ENCODE measurements around the gene SHKBP1.
A peak's percentile ranks its signal among the peaks of the same experiment; 100 is the strongest.
"Not testable (repeated sequence)": the region's sequence is repeated elsewhere in the genome, so short reads cannot be mapped to it uniquely, and the experiment has no call there.

SHKBP1 gene

DNA sequence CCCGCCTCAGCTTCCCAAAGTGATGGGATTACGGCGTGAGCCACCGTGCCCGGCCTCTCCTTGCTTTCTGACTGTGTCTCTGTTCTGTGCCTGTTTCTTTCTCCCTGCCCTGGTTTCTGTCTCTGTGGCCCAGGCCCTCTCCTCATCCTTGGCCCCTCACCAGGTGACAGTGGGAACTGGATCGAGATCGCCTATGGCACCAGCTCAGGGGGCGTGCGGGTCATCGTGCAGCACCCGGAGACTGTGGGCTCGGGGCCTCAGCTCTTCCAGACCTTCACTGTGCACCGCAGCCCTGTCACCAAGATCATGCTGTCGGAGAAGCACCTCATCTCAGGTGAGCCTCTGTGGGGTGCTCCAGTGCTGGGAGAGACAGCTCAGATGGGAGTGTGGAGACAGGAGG is 9.9 kb downstream of the SHKBP1 start:
- DNase-seq: no peak

DNA sequence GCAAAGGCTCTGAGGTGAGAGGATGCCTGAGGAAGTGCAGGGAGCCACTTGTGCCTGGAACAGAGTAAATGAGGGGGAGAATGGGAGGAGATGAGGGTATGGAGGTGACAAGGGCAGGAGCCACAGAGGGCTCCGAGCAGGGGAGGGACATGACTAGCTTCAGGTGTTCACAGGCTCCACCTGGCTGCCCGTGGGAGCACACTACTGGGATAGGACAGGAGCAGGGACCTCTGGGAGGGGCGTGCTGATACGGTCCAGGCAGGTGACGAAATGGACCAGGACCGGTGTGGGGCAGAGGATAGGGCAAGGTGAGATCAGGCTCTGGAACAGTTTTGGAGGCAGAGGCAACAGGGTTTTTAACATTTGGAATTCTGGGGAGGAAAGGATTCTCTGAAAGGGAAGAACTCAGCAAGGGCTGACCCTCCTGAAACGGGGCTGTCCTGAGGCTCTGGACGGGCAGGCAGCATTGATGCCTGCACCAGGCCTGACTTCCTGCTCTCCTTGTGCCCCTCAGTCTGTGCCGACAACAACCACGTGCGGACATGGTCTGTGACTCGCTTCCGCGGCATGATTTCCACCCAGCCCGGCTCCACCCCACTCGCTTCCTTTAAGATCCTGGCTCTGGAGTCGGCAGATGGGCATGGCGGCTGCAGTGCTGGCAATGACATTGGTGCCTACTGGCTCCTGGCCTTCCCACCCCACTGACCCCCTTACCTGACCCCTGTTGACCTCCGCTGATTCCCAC is 11.6 kb downstream of the SHKBP1 start:
- no peak for DNase-seq

DNA sequence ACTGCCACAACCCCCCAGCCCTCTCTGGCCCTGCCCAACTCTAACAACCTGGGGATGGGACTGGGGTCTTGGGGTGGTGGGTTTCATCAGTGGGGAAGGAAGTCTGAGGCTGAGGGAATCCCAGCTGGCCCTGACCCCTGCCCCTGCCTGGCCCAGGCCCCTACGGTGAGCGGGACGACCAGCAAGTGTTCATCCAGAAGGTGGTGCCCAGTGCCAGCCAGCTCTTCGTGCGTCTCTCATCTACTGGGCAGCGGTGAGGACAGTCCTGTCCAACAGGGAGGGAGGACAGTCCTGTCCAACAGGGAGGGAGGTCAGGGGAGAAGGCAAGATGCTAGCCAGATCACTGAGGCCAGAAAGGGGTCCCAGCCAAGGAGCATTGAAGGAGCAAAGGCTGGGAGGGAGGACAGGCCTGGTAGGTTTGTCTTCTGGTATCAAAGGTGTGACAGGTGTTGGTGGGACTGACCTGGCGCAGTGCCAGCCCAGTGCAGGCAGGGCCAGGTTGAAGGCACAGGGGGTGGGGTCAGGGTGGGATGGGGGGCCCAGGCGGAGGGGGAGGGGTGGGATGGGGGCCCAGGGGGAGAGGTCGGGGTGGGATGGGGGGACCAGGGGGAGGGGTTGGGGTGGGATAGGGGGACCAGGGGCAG is 12.4 kb downstream of the SHKBP1 start:
- no peak for DNase-seq

DNA sequence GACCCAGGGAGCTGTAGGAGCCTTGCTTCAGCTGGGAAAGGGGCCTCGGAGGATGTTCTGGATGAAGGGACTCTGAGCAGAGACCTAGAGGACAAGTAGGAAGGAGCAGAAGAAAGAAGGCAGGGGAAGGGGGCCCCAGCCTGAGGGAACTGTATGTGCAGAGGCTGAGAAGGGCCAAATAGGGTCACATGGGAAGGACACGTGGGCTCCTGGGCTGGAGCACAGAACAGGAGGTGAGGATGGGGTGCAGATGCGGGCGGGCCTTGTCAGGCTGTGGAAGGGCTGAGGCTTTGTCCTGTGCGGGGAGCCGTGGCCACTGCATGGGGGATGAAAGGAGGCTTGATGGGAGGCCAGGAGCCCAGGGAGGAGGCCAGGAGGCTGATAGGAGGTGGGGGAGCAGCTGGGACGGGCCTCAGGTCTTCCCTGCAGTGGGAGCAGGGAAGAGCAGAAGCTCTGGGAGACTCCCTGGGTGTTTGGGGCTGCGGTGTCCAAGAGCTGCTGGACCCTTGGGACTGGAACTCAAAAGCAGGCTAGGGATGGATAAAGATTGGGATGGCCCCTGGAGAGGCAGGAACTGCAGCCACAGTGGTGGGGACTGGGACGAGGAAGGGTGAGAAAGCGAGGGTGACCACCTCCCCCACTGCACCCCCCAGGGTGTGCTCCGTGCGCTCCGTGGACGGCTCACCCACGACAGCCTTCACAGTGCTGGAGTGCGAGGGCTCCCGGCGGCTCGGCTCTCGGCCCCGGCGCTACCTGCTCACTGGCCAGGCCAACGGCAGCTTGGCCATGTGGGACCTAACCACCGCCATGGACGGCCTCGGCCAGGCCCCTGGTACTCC is 13.1 kb downstream of the SHKBP1 start:
- no peak for DNase-seq

DNA sequence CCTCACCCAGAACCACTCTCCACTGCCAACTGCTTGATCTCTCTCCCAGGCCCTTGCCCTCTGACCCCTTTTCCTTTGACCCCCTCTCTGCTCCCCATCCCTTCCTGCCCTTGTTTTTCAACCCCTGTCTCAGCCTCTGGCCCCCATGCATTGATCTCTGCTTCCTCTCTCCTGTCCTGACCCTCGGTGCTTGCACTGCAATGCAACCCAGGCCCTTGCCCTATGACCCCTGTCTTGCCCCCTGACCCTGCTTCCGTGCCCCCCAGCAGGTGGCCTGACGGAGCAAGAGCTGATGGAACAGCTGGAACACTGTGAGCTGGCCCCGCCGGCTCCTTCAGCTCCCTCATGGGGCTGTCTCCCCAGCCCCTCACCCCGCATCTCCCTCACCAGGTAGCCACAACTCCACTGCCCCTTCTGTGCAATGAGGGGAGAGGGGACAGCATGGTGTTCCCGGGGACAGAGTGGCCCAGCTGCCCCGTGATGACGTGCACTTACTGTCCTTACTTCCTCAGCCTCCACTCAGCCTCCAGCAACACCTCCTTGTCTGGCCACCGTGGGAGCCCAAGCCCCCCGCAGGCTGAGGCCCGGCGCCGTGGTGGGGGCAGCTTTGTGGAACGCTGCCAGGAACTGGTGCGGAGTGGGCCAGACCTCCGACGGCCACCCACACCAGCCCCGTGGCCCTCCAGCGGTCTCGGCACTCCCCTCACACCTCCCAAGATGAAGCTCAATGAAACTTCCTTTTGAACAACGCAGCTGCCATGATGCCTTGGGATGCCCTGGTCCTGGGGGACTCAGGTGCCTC is 14.0 kb downstream of the SHKBP1 start:
- no peak for DNase-seq

DNA sequence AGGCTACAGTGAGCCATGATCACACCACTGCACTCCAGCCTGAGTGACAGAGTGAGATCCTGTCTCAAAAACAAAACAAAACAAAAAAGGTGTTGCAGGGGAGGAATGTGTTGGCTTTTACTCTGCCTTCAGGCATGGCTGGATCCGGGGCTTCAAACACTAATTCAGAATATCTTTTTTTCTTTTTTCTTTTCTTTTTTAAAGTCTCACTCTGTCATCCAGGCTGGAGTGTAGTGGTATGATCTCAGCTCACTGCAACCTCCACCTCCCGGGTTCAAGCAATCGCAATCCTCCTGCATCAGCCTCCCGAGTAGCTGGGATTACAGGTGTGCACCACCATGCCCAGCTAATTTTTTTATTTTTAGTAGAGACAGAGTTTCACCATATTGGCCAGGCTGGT is 15.1 kb downstream of the SHKBP1 start:
- DNase-seq: not testable (repeated sequence)

DNA sequence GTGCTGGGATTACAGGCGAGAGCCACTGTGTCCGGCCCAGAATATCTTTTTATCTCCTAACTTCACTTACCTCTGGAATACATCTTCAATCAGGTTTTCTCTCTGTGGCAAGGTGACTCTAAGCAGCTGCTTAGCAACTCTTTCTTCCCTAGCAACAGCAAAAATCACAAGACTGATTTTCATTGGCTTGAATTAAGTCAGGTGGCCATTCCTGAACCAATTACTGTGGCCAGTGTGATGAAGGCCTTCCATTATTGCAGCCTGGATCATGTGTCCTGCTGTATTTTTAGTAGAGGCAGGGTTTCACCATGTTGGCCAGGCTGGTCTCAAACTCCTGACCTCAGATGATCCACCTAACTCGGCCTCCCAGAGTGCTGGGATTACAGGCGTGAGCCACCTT is 15.5 kb downstream of the SHKBP1 start:
- DNase-seq: no peak

DNA sequence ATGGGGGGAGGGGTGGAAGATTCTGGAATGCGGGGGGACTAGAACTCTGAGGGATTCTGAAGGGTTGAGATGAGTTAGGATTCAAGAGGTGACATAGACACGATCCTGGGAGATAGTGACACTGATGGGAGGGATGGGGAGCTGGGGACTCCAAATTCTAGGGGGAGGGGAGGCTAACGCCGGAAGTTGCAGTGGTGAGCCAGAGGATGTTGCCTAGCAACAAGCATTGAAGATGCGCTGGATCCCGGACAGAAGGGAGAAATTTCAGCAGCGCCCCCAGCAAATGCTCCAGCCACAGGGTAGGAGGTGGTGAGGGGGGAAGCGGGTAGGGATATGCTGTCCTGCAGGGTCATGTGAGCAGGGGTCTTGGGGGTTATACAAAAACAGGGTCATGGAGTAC is 17.6 kb downstream of the SHKBP1 start:
- DNase-seq: no peak

DNA sequence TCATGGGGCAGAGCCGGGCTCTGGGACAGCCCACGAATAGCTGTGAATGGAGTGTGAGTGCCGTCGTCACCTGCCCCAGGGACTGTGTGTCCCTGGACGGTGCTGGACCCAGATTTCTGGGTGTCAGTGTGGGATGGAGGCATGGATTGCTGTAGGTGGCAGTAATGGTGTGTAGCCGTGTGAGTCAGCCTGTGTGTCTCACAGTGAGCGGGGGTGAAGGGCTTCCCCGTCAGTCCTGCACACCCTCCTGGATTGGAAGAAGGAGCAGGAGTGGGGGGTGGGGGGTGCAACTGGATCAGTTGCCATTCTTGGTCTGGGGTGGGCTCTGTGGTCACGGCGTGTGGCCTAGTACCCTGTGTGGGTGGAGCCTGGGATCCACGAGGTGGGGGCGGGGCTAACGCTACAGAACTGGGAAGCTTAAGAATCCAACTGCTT is 18.0 kb downstream of the SHKBP1 start:
- no peak for DNase-seq

DNA sequence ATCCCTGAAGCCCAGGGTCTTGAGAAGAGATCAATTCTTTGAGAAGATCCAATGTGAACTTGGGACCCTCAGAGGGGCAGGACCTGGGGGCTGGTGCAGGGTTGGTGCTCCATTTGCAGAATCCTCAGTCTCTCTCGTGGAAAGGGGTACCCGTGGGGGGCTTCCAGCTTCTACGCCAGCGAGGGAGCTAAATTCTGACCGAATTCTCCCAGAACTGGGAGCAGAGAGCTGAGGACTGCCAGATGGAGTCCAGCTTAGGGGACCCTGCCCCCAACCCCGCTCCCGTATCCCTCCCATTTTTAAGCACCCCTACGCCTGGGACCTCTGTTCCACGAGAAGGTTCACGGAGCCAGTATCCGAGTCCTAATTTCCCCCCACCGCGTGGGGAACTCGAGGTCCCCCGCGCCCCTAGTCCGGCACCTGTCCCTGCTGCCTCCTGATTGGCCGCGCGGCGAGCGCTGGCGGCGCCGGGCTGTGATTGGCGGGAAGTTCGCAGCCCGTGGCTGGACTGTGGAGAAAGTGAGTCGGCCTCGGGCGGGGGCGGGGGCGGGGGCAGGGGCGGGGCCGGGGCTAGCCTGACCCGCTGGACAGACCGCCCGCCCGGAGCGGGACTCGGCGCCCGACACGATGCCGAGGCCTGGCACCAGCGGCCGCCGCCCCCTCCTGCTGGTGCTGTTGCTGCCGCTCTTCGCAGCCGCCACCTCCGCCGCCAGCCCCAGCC is 20.1 kb downstream of the SHKBP1 start:
- no peak for DNase-seq

DNA sequence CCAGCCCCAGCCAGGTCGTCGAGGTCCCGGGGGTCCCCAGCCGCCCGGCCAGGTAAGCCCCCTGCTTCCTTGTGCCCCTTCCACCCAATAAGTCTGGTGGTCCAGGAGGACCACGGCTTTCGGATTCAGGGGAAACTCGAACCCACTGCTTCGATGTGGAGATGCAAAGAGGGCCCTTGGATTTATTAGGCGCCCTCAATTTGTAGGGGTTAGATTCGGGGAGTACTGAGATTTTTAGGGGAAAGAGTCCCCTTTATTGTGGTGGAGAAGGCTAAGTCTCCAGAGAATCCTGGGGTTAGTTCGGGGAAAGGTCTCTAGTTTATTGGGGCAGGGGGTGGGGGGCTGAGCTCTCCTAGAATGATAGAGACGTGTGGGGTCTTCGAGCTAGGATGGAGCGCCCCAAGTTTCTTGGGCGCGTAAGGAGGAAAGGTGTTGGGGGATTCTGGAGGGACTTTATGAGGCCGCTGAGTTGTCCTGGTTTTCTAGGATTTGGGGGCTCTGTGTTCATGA is 20.7 kb downstream of the SHKBP1 start:
- DNase-seq: no peak

DNA sequence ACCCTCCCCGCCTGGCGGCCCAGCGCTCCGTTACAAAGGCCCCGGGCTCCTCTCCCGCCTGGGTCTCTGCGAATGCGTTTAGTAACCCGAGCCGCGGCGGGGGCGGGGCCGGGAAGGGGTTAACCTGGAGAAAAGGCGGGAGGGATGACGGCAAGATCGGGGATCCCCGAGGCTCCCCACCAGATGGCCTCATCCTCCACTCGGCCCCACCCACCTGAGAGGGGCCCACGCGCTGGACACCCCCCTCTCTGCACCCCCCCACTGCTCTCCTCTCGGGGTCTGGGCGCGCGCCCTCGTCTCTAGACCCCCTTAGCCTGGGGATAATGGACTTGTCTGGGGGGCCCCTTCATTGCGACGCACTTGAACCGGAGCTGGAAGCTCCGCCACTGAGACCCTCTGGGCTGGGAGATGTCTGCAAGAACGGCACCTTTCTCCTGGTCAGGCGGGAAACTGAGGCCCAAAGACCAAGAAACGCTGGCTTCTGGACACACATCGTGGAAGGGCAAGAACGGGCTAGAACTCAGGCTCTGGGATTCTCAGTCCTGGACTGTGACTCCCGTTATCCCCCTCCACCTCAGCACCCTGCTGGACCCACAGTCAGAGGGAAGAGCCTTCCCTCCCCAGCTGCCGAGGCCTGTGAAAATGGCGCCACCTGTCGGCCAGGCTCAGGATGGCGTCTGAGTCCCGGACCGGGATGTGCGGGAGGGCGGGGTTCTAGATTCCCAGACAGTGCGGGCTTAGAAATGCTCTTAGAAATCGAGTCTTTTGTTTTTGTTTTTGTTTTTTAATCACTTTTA is 21.6 kb downstream of the SHKBP1 start:
- peak; percentile 71 for DNase-seq

DNA sequence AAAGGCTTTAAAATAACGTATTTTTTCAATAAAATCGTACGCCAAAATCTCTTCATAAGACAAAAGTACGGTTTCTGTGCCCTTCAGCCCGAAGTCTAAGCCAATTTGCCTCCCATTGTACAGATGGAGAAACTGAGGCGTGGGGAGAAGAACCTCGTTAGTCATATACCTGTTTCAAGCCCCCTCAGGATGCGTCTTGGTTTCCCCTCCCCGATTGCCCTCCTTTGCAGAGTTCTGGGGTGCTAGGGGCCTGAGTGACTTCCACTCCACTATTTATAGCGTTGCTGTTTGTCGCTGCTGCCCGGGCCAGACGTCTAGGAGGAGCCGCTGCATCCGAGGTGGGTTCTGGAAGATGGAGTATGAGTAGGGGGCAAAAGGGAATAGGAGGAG is 22.2 kb downstream of the SHKBP1 start:
- DNase-seq: no peak

DNA sequence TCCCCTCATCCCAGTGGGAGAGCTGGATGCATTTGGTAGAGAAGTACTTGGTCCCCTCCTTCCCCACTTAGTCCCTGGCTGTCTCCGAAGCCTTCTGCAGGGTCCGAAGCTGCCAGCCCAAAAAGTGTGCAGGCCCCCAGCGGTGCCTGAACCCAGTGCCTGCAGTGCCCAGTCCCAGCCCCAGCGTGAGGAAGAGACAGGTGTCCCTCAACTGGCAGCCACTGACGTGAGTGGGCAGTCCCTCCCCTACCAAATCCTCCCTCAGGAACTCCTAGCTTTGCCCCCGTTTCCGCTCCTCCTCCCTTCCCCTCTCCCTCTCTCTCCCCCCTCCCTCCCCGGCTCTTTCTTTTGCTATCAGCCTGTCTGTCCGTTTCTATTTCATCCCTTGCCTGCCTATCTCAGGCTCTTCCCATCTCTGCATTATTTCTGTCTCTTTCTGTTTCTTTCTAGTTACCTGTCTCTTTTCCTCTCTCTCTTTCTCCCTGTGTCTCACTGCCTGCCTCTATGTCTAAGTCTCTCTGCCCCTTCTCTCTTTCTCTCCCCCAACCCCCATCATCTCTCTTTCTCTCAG is 22.7 kb downstream of the SHKBP1 start:
- no peak for DNase-seq

DNA sequence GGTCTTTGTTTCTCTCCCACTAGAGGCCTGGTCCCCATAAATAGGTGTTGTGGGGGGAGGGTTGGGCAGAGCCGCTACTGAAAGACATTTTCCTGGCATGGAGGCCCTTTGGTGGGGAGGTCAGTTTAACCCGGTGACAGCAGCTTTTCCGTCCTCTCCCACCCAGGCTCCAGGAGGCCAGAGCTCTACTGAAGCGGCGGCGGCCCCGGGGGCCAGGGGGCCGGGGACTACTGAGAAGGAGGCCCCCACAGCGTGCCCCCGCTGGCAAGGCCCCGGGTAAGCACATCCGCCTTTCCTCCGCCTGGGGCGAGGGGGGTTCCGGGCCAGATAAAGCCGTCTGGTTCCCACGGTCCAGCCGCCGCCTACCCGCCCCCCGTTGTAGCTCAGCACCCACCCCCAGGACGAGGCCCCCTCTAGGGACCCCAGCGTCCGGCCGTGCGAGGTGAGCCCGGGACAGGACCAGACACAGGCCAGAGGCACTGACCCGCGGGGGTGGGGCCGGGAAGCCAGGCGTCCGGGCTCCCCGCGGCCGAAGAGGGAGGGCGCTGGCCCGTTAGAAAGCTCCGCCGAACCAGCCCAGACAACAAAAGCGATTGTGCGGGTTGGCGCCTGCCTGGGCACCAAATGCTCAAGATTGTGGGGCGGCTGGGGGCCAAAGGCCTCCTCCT is 23.4 kb downstream of the SHKBP1 start:
- no peak for DNase-seq

DNA sequence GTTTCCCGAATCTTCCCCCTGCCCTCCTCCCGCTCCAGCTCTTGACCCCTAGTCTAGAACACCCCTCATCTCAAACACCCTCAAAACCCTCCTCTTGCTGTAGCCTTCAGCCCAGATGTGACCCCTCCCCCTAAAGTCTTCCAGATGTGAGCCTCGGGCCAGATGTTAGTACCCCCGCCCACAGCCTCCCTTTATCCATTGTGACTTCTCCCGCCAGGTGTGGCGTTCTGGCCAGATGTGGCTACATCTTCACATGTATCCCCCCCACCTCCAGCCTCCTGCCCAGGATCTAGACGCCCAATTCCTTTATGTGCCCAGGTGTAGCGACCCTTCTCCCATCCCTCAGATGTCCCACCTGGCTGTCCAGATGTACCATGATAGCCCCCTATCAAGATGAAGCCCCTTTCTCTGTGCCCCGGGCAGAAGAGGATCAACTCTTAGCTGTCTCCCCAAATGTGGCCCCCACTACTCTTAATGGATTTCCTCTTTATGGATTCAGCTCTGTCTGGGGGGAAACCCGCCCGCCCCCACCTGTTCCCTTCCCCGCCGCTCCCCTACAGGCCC is 24.0 kb downstream of the SHKBP1 start:
- DNase-seq: no peak

DNA sequence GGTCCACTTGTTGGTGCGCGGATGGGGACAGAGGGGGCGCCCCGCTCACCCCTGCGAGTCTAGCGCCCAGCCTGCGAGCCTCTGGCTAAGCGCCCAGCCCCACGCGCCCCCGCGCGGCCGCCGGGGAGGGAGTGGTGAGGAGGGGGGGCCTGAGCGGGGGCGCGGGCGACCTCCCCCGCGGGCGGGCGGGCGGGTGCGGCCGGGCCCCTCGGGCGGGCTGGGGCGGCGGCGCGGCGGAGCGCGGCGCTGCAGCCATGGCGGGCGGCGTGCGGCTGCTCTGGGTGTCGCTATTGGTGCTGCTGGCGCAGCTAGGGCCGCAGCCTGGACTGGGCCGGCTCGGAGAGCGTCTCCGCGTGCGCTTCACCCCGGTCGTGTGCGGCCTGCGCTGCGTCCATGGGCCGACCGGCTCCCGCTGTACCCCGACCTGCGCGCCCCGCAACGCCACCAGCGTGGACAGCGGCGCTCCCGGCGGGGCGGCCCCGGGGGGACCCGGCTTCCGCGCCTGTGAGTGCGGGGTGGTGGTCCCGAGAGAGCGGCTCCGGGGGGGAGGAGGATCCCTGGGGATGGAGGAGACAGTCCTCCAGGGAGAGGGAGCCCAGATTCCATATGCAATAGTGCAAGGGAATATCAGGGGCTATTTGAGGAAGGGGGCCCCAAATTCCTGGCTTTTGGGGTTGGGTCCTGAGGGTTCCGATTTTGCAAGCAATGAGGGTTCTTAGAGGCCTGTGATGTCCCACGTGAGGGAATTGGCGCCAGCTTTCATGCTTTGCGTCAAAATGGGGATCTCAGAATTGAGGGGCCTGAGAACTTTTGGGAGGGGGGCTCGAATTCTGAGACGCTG is 24.7 kb downstream of the SHKBP1 start, which contains the start of gene LTBP4:
LTBP4 (plus strand) TSS at position 236 of the 841 bp plus-strand sequence; CDS start at position 255, 19 bp downstream.
- no peak for DNase-seq

DNA sequence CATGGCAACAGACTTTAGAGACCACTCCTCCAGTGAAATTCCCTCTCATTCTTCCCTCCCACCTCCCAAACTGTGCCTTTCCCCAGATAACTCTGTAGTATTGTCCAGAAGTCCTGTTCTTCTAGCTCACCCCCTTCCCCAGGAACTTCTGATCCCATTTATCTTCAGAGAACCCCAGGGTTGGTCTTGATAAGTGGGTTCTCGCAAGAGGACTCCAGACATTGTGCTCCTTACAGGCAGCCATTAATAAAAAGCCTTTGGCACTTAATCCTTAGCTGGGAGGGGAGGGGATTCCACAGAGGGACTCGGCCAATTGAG is 26.4 kb downstream of the SHKBP1 start:
- DNase-seq: no peak

Data from NCI-H1048 (cell line).